PC-9 (cell line): ENCODE data around the gene ACOXL. TPM values are rescaled to one million over a fixed set of nuclear protein-coding genes. Genes with fewer than 3 reads are reported as not detected.
"Not testable (repeated sequence)": the region's sequence is repeated elsewhere in the genome, so short reads cannot be mapped to it uniquely, and the experiment has no call there.

Source experiments
- BruUV-seq: library from RNA; stranded (reverse); fragments of 400-500 nt; replicated peaks from 2 replicates; lab custom pipeline; 2021; lab: Mats Ljungman, UMichigan
- CTCF ChIA-PET: fragments of 300-600 bp; sonication (Branson Sonifier 250); formaldehyde crosslinking; loops from one replicate; lab custom pipeline; 2022; ENCODE audit warnings: antibody characterized with exemption; lab: Charles Lee
- POLR2A ChIA-PET: fragments of 300-600 bp; sonication (Branson Sonifier 250); formaldehyde crosslinking; loops from one replicate; lab custom pipeline; 2022; ENCODE audit warnings: antibody characterized with exemption; ENCODE audit not compliant: unreplicated experiment; lab: Charles Lee
- DNase-seq, 2 experiments: peaks; one replicate each; pipeline versions ENCODE4 v3.0.0 to v3.0.0-alpha.2; 2015 to 2022; ENCODE audit warnings: mixed read lengths in 1 of 2
- H2AFZ ChIP-seq: fragments of 200-600 bp; sonication (generic); 2 replicates; pipeline ENCODE4 v1.8.1; 2017; ENCODE audit warnings: antibody characterized with exemption
- H3F3A ChIP-seq: fragments of 200-600 bp; sonication (generic); 2 replicates; pipeline ENCODE4 v1.8.1; 2017; ENCODE audit warnings: antibody characterized with exemption, mild to moderate bottlenecking, low read depth; ENCODE audit not compliant: insufficient read depth
- H3K27ac ChIP-seq: fragments of 200-600 bp; sonication (generic); 2 replicates; pipeline ENCODE4 v1.6.1; 2016; ENCODE audit warnings: mixed run types
- H3K27me3 ChIP-seq: fragments of 200-600 bp; sonication (generic); 2 replicates; pipeline ENCODE4 v1.6.1; 2016; ENCODE audit warnings: low read depth, mixed run types; ENCODE audit not compliant: insufficient read depth
- H3K36me3 ChIP-seq: fragments of 200-600 bp; sonication (generic); 2 replicates; pipeline ENCODE4 v1.6.1; 2016; ENCODE audit warnings: low read depth, mixed run types
- H3K4me1 ChIP-seq: fragments of 200-600 bp; sonication (generic); replicated peaks from 2 replicates; pipeline ENCODE4 v1.6.1; 2016; ENCODE audit warnings: mixed run types; ENCODE audit not compliant: insufficient read depth
- H3K4me2 ChIP-seq: fragments of 200-600 bp; sonication (generic); 2 replicates; pipeline ENCODE4 v1.6.1; 2017; ENCODE audit warnings: mixed run types
- H3K4me3 ChIP-seq: fragments of 200-600 bp; sonication (generic); 2 replicates; pipeline ENCODE4 v1.6.1; 2016; ENCODE audit warnings: mixed run types
- H3K79me2 ChIP-seq: fragments of 200-600 bp; sonication (generic); 2 replicates; pipeline ENCODE4 v1.6.1; 2017; ENCODE audit warnings: low read depth, mixed run types
- H3K9me2 ChIP-seq: fragments of 200-600 bp; sonication (generic); 2 replicates; pipeline ENCODE4 v1.8.1; 2017; ENCODE audit warnings: mild to moderate bottlenecking; ENCODE audit not compliant: insufficient read depth
- H3K9me3 ChIP-seq: fragments of 200-600 bp; sonication (generic); 2 replicates; pipeline ENCODE4 v1.8.1; 2016; ENCODE audit warnings: low read depth; ENCODE audit not compliant: insufficient read depth
- H4K20me1 ChIP-seq: fragments of 200-600 bp; sonication (generic); 2 replicates; pipeline ENCODE4 v1.8.1; 2017; ENCODE audit not compliant: insufficient read depth
- CTCF ChIP-seq: fragments of 200-600 bp; sonication (generic); conservative IDR thresholded peaks from 2 replicates; pipeline ENCODE4 v1.6.1; 2017; ENCODE audit warnings: mixed run types, antibody characterized with exemption, mild to moderate bottlenecking, moderate library complexity
- EZH2 ChIP-seq: fragments of 200-600 bp; sonication (generic); IDR thresholded peaks from 2 replicates; pipeline ENCODE4 v1.8.0; 2017; ENCODE audit warnings: antibody characterized with exemption, low read depth
- intact Hi-C: fragments of 100-400 bp; cut with micrococcal nuclease; formaldehyde crosslinking; loops from one replicate; pipeline ENCODE4 v1.10.0; 2022; ENCODE audit not compliant: unreplicated experiment
- total RNA-seq: library from RNA; stranded (reverse); gene quantifications from 2 replicates; pipeline ENCODE4 v1.2.3, GENCODE V29; 2021

Gene ACOXL
- total RNA-seq, 1 experiment from 2014 or later, result 10.7 TPM

- Histone ChIP-seq H3K79me2 (no peaks in the 10 kb centered on the region), H3K4me3 (no peak overlapping the region), H3K9me3 (no peaks in the 10 kb centered on the region), H3F3A (no peaks in the 10 kb centered on the region), H2AFZ (no peak overlapping the region), H3K27ac (no peak overlapping the region), H3K27me3 (no peaks in the 10 kb centered on the region), H3K9me2 (no peaks in the 10 kb centered on the region), H3K36me3 (no peaks in the 10 kb centered on the region), H3K4me2 (no peak overlapping the region), H3K4me1 (no peaks in the 10 kb centered on the region), H4K20me1 (no peaks in the 10 kb centered on the region)
- ChIA-PET POLR2A (no interaction called here), CTCF (no interaction called here)
- DNase-seq, result no peak
- no TSS peak for BruUV-seq
- intact Hi-C loops, result no loop called here
- no peak for TF ChIP-seq CTCF
- TF ChIP-seq EZH2, result no peak
Observed at GRCh38 chr2:110959198-110959597, 226.8 kb downstream of the ACOXL start.

GRCh38 chr2:110960281-110960680 is 227.9 kb downstream of the ACOXL start:
- Histone ChIP-seq H4K20me1 (no peaks in the 10 kb centered on the region), H3K27ac (no peak overlapping the region), H3K9me3 (no peaks in the 10 kb centered on the region), H3K36me3 (no peaks in the 10 kb centered on the region), H3K4me1 (no peaks in the 10 kb centered on the region), H3K79me2 (no peaks in the 10 kb centered on the region), H3F3A (no peaks in the 10 kb centered on the region), H3K4me2 (no peak overlapping the region), H3K27me3 (no peaks in the 10 kb centered on the region), H3K9me2 (no peaks in the 10 kb centered on the region), H3K4me3 (no peak overlapping the region), H2AFZ (no peak overlapping the region)
- intact Hi-C loops, result no loop called here
- TF ChIP-seq CTCF (no peak), EZH2 (no peak)
- DNase-seq, result no peak
- ChIA-PET CTCF (no interaction called here), POLR2A (no interaction called here)
- no TSS peak for BruUV-seq

- Histone ChIP-seq H3K9me3 (no peaks in the 10 kb centered on the region), H3K4me2 (no peak overlapping the region), H3K36me3 (no peaks in the 10 kb centered on the region), H3K4me1 (no peaks in the 10 kb centered on the region), H2AFZ (no peak overlapping the region), H3K9me2 (no peaks in the 10 kb centered on the region), H3K4me3 (no peak overlapping the region), H3K27ac (no peak overlapping the region), H3F3A (no peaks in the 10 kb centered on the region), H3K79me2 (no peaks in the 10 kb centered on the region), H4K20me1 (no peaks in the 10 kb centered on the region), H3K27me3 (no peaks in the 10 kb centered on the region)
- no peak for DNase-seq
- BruUV-seq, result no TSS peak
- POLR2A ChIA-PET, result no interaction called here
- intact Hi-C loops, result no loop called here
- no peak for TF ChIP-seq CTCF
- TF ChIP-seq EZH2, result no peak
- CTCF ChIA-PET, result no interaction called here
Observed at GRCh38 chr2:110960954-110961353, 228.6 kb downstream of the ACOXL start.

GRCh38 chr2:110961643-110962042 is 229.3 kb downstream of the ACOXL start:
- H4K20me1 ChIP-seq, H3K9me3 ChIP-seq, H3K4me2 ChIP-seq, CTCF ChIA-PET, H3K79me2 ChIP-seq, intact Hi-C loops, H3K36me3 ChIP-seq, H3K27me3 ChIP-seq, H3K4me3 ChIP-seq, BruUV-seq, H3K4me1 ChIP-seq, DNase-seq, H2AFZ ChIP-seq, H3F3A ChIP-seq, H3K27ac ChIP-seq, POLR2A ChIA-PET, H3K9me2 ChIP-seq: not testable (repeated sequence)
